Kasumi-1 (cell line): ENCODE results near the gene TRAPPC8.
"Not testable (repeated sequence)": the region's sequence is repeated elsewhere in the genome, so short reads cannot be mapped to it uniquely, and the experiment has no call there.

Experiments
- DNase-seq, 2 experiments: peaks; one replicate each; lab custom pipeline; 2025; lab: John Stamatoyannopoulos, UW

Gene TRAPPC8

DNA sequence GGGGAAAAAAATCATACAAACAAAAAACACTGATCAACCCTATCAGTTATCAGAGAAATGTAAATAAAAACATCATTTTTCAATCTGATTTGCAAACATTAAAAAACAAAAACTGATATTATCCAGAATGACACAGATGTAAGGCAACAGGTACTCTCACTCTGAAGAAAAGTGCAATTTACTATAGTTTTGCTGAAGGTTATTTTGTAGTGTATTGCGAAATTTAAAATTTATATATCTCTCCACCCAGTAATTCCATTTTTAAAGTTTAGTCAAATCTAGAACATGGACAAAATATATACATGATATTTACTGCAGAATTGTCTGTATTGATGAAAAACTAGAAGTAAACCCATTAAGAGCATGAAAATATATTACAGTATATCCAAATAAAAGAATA is 79.8 kb downstream of the TRAPPC8 start:
- no peak for DNase-seq

DNA sequence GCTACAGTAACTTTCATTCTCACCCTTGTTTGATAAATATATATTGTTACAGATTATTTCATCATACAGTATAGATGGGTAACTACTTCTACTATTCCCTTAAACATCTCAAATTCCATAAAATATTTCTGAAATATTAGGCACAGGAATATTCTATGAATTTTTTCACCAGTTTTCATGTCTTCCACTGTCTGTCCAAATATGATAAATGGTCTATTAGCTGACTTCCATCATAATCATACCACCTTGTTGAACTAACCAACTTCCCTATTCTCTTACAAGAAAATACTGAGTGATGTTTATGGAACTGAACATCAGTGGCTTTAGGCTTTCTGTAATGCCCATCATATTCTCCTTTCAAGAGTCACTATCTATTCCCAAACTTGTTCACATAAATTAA is 82.4 kb downstream of the TRAPPC8 start:
- DNase-seq: no peak

DNA sequence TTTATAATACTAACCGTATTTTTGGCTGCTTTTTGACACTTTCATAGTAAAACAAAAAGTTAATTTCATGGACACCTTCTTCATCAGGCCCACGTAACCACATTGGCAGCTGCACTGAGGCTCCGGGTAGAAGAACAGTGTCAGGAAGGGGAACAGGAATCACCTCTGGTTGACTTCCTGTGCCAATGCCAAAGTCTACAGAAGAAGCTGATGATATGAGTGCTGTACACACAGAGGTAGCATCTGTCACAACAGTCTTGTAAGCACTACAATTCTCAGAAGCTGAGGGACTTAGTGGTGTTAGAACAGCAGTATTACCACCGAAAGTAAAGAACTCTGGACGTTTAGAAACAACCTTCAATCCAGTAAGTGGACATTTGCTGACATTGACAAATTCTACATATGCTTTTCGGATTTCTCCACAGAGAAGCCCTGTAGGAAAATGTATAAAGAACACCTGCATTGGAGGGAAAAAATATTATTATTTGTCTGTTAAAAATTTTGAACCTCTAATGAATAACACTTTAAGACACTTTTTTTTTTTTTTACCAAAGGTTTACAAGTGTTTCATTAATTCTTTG is 85.3 kb downstream of the TRAPPC8 start:
- peak; percentile 61 to 71 for DNase-seq

GRCh38 chr18:31850844-31851243 is 92.1 kb downstream of the TRAPPC8 start:
- no peak for DNase-seq

- no peak for DNase-seq
Observed at GRCh38 chr18:31840499-31840898, 102.4 kb downstream of the TRAPPC8 start.

GRCh38 chr18:31837879-31838278 is 105.0 kb downstream of the TRAPPC8 start:
- DNase-seq: no peak

DNA sequence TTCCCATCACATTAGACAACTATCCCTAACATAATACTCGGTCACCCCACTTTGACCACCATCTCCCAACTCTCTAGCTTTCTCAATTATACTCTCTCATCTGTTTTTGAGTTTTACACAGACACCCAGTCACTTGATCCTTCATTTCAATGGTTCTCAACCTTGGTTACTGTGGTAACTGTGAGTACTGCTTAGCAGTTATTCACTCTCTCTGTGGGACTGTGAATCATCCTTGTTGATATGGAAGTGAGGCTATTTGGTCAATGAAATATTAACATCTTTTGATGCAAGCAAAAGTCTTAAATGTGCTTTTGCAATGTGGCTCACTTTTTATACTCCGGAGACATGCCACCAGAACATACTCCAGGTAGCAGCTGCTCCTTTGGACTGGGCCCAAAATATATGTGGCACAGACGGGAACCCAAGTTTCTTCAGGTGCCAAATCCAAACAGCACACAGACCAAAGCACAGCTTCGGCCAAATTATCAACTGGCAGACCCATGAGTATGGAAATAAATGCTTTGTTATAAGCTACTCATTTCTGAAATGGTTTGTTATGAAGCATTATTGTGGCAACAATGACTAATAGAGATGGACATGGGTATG is 107.3 kb downstream of the TRAPPC8 start:
- no peak for DNase-seq

GRCh38 chr18:31831903-31832302 is 111.0 kb downstream of the TRAPPC8 start:
- no peak for DNase-seq

GRCh38 chr18:31830686-31831085 is 112.2 kb downstream of the TRAPPC8 start:
- DNase-seq: no peak

DNA sequence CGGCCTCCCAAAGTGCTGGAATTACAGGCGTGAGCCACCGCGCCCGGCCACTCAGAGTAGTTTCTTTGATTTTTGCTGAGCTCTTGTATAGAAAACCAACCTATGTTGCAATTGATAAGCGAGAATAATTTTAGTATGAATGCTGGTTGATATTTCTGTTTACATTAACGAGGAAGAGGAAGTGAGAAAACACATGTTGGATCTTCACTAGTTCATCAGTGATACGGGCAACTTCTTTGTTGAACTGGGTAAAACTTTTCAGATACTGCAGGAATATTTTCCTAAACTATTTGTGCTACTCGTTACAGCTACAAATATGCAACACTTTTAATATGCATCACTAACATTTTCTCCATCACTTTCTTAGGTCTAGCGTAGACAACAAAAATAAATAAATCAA is 114.3 kb downstream of the TRAPPC8 start:
- no peak for DNase-seq

- not testable (repeated sequence) for DNase-seq
Observed at GRCh38 chr18:31826673-31827325, 116.1 kb downstream of the TRAPPC8 start.

- DNase-seq: no peak
Observed at GRCh38 chr18:31825772-31826171, 117.2 kb downstream of the TRAPPC8 start.

- DNase-seq: no peak
Observed at GRCh38 chr18:31821545-31822171, 121.3 kb downstream of the TRAPPC8 start.

- DNase-seq: no peak
Observed at GRCh38 chr18:31819925-31820229, 123.1 kb downstream of the TRAPPC8 start.

GRCh38 chr18:31819106-31819924 is 123.6 kb downstream of the TRAPPC8 start:
- DNase-seq: peak; percentile 79 to 85

- no peak for DNase-seq
Observed at GRCh38 chr18:31814132-31814531, 128.8 kb downstream of the TRAPPC8 start.

- not testable (repeated sequence) for DNase-seq
Observed at GRCh38 chr18:31810336-31811130, 132.4 kb downstream of the TRAPPC8 start.

- not testable (repeated sequence) for DNase-seq
Observed at GRCh38 chr18:31809049-31809448, 133.9 kb downstream of the TRAPPC8 start.

DNA sequence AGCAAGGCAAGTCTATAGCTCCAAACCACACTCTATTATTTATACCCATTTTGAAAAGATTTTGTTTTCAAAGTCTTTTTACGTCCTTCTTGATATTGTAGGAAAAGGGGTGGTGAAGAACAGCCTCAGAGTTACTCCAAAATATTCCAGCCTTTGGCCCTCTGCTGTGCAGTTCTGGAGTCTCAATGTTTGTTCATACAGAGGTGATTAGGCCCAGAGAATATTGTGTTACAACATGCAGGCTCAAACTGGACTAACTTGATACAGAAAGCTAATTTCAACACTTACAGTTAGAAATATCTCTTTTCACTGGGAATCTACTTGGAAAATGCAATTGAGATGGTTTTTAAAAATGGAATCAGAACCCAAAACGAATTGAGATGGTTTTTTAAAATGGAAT is 141.8 kb downstream of the TRAPPC8 start:
- no peak for DNase-seq

DNA sequence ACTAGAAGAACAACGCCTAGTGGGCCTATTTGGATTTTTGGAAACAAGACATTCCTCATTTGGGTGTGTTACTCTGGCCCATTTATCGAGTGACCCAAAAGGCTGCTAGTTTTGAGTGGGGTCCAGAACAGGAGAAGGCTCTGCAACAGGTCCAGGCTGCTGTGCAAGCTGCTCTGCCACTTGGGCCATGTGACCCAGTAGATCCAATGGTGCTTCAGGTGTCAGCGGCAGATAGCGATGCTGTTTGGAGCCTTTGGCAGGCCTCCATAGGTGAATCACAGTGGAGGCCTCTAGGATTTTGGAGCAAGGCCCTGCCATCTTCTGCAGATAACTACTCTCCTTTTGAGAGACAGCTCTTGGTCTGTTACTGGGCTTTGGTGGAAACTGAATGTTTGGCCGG is 143.7 kb downstream of the TRAPPC8 start:
- DNase-seq: not testable (repeated sequence)

GRCh38 chr18:31798399-31798798 is 144.5 kb downstream of the TRAPPC8 start:
- DNase-seq: no peak

GRCh38 chr18:31795747-31796146 is 147.2 kb downstream of the TRAPPC8 start:
- DNase-seq: no peak
